HEK293 (cell line): ENCODE data around the gene KRTAP4-12.

Source experiments
- CTCF ChIP-seq: fragments of 450-650 bp; formaldehyde crosslinking; IDR thresholded peaks from 2 replicates; pipeline ENCODE4 v1.5.1; 2016; ENCODE audit warnings: missing biosample characterization, missing genetic modification characterization
- ZNF394 ChIP-seq: fragments of 450-650 bp; formaldehyde crosslinking; IDR thresholded peaks from 2 replicates; pipeline ENCODE4 v1.5.1; 2016; ENCODE audit warnings: missing biosample characterization, missing genetic modification characterization, mild to moderate bottlenecking, moderate library complexity, borderline replicate concordance
- ZNF558 ChIP-seq: fragments of 450-650 bp; formaldehyde crosslinking; IDR thresholded peaks from 2 replicates; pipeline ENCODE4 v1.5.1; 2016; ENCODE audit warnings: missing biosample characterization, missing genetic modification characterization
- ZNF560 ChIP-seq: fragments of 450-650 bp; formaldehyde crosslinking; IDR thresholded peaks from 2 replicates; pipeline ENCODE4 v1.5.1; 2017; ENCODE audit warnings: missing biosample characterization, missing genetic modification characterization, borderline replicate concordance
- ZNF776 ChIP-seq: fragments of 450-650 bp; formaldehyde crosslinking; IDR thresholded peaks from 2 replicates; pipeline ENCODE4 v1.5.0; 2017; ENCODE audit warnings: missing biosample characterization, missing genetic modification characterization, borderline replicate concordance
- ZNF785 ChIP-seq: fragments of 450-650 bp; formaldehyde crosslinking; IDR thresholded peaks from 2 replicates; pipeline ENCODE4 v1.5.1; 2016; ENCODE audit warnings: missing biosample characterization, missing genetic modification characterization
- TF ChIP-seq, protein P1 (sequence below): fragments of 450-650 bp; IDR thresholded peaks from 2 replicates; pipeline ENCODE4 v1.5.1; 2018; ENCODE audit warnings: missing biosample characterization, missing genetic modification characterization
- TF ChIP-seq, protein P2 (sequence below): fragments of 450-650 bp; formaldehyde crosslinking; optimal IDR thresholded peaks from 2 replicates; pipeline ENCODE3; 2016; ENCODE audit warnings: missing biosample characterization, mild to moderate bottlenecking, missing genetic modification characterization
- TF ChIP-seq, protein P3 (sequence below): fragments of 450-650 bp; formaldehyde crosslinking; IDR thresholded peaks from 2 replicates; pipeline ENCODE4 v1.5.1; 2016; ENCODE audit warnings: missing biosample characterization, missing genetic modification characterization
- TF ChIP-seq, protein P4 (sequence below): fragments of 450-650 bp; formaldehyde crosslinking; IDR thresholded peaks from 2 replicates; pipeline ENCODE4 v1.5.1; 2016; ENCODE audit warnings: missing biosample characterization, missing genetic modification characterization
- TF ChIP-seq, protein P5 (sequence below): fragments of 450-650 bp; formaldehyde crosslinking; conservative IDR thresholded peaks from 2 replicates; pipeline ENCODE4 v1.5.1; 2016; ENCODE audit warnings: low read depth, missing biosample characterization, missing genetic modification characterization

GRCh38 chr17:41168121-41168520 lies 44.1 kb upstream of the KRTAP4-12 start, which contains the start of gene KRTAP4-3:
- TF ChIP-seq, protein P1, sequence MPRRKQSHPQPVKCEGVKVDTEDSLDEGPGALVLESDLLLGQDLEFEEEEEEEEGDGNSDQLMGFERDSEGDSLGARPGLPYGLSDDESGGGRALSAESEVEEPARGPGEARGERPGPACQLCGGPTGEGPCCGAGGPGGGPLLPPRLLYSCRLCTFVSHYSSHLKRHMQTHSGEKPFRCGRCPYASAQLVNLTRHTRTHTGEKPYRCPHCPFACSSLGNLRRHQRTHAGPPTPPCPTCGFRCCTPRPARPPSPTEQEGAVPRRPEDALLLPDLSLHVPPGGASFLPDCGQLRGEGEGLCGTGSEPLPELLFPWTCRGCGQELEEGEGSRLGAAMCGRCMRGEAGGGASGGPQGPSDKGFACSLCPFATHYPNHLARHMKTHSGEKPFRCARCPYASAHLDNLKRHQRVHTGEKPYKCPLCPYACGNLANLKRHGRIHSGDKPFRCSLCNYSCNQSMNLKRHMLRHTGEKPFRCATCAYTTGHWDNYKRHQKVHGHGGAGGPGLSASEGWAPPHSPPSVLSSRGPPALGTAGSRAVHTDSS (tag by site-specific recombination): no peak
- no peak for TF ChIP-seq CTCF (tag by site-specific recombination)
- no peak for TF ChIP-seq ZNF776 (tag by site-specific recombination)
- TF ChIP-seq, protein P2, sequence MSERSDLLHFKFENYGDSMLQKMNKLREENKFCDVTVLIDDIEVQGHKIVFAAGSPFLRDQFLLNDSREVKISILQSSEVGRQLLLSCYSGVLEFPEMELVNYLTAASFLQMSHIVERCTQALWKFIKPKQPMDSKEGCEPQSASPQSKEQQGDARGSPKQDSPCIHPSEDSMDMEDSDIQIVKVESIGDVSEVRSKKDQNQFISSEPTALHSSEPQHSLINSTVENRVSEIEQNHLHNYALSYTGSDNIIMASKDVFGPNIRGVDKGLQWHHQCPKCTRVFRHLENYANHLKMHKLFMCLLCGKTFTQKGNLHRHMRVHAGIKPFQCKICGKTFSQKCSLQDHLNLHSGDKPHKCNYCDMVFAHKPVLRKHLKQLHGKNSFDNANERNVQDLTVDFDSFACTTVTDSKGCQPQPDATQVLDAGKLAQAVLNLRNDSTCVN (tag by site-specific recombination): no peak
- no peak for TF ChIP-seq ZNF558 (tag by site-specific recombination)
- no peak for TF ChIP-seq ZNF560
- TF ChIP-seq, protein P3, sequence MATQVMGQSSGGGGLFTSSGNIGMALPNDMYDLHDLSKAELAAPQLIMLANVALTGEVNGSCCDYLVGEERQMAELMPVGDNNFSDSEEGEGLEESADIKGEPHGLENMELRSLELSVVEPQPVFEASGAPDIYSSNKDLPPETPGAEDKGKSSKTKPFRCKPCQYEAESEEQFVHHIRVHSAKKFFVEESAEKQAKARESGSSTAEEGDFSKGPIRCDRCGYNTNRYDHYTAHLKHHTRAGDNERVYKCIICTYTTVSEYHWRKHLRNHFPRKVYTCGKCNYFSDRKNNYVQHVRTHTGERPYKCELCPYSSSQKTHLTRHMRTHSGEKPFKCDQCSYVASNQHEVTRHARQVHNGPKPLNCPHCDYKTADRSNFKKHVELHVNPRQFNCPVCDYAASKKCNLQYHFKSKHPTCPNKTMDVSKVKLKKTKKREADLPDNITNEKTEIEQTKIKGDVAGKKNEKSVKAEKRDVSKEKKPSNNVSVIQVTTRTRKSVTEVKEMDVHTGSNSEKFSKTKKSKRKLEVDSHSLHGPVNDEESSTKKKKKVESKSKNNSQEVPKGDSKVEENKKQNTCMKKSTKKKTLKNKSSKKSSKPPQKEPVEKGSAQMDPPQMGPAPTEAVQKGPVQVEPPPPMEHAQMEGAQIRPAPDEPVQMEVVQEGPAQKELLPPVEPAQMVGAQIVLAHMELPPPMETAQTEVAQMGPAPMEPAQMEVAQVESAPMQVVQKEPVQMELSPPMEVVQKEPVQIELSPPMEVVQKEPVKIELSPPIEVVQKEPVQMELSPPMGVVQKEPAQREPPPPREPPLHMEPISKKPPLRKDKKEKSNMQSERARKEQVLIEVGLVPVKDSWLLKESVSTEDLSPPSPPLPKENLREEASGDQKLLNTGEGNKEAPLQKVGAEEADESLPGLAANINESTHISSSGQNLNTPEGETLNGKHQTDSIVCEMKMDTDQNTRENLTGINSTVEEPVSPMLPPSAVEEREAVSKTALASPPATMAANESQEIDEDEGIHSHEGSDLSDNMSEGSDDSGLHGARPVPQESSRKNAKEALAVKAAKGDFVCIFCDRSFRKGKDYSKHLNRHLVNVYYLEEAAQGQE (tag by site-specific recombination): no peak
- TF ChIP-seq, protein P4, sequence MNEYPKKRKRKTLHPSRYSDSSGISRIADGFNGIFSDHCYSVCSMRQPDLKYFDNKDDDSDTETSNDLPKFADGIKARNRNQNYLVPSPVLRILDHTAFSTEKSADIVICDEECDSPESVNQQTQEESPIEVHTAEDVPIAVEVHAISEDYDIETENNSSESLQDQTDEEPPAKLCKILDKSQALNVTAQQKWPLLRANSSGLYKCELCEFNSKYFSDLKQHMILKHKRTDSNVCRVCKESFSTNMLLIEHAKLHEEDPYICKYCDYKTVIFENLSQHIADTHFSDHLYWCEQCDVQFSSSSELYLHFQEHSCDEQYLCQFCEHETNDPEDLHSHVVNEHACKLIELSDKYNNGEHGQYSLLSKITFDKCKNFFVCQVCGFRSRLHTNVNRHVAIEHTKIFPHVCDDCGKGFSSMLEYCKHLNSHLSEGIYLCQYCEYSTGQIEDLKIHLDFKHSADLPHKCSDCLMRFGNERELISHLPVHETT (tag by site-specific recombination): no peak
- no peak for TF ChIP-seq ZNF394 (tag by site-specific recombination)
- TF ChIP-seq, protein P5, sequence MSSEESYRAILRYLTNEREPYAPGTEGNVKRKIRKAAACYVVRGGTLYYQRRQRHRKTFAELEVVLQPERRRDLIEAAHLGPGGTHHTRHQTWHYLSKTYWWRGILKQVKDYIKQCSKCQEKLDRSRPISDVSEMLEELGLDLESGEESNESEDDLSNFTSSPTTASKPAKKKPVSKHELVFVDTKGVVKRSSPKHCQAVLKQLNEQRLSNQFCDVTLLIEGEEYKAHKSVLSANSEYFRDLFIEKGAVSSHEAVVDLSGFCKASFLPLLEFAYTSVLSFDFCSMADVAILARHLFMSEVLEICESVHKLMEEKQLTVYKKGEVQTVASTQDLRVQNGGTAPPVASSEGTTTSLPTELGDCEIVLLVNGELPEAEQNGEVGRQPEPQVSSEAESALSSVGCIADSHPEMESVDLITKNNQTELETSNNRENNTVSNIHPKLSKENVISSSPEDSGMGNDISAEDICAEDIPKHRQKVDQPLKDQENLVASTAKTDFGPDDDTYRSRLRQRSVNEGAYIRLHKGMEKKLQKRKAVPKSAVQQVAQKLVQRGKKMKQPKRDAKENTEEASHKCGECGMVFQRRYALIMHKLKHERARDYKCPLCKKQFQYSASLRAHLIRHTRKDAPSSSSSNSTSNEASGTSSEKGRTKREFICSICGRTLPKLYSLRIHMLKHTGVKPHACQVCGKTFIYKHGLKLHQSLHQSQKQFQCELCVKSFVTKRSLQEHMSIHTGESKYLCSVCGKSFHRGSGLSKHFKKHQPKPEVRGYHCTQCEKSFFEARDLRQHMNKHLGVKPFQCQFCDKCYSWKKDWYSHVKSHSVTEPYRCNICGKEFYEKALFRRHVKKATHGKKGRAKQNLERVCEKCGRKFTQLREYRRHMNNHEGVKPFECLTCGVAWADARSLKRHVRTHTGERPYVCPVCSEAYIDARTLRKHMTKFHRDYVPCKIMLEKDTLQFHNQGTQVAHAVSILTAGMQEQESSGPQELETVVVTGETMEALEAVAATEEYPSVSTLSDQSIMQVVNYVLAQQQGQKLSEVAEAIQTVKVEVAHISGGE (tag by site-specific recombination): no peak
- no peak for TF ChIP-seq ZNF785 (tag by site-specific recombination)
